SK-N-SH treated with all-trans-retinoic acid at 6 μM for 48 hours (cell line): ENCODE measurements around the gene MUC21.
"Not testable (repeated sequence)": the region's sequence is repeated elsewhere in the genome, so short reads cannot be mapped to it uniquely, and the experiment has no call there.

Source experiments
- ARNTL ChIP-seq: fragments of 450-650 bp; formaldehyde crosslinking; IDR thresholded peaks from 2 replicates; pipeline ENCODE4 v1.5.0; 2020; ENCODE audit warnings: low read depth, mild to moderate bottlenecking, moderate library complexity, borderline replicate concordance
- BACH2 ChIP-seq: fragments of 250-450 bp; sonication (Bioruptor Pico); IDR thresholded peaks from 2 replicates; pipeline ENCODE4 v1.9.0; 2021; ENCODE audit warnings: mild to moderate bottlenecking, borderline replicate concordance
- CSDC2 ChIP-seq: fragments of 250-450 bp; sonication (Bioruptor Pico); IDR thresholded peaks from 2 replicates; pipeline ENCODE4 v1.5.0; 2020; ENCODE audit warnings: mild to moderate bottlenecking, moderate library complexity
- ISL1 ChIP-seq: fragments of 250-450 bp; sonication (Bioruptor Pico); IDR thresholded peaks from 2 replicates; pipeline ENCODE4 v2.1.2; 2022; ENCODE audit warnings: mild to moderate bottlenecking, moderate library complexity
- RARB ChIP-seq: fragments of 250-450 bp; sonication (Bioruptor Pico); IDR thresholded peaks from 2 replicates; pipeline ENCODE4 v1.8.0; 2021; ENCODE audit warnings: mild to moderate bottlenecking, moderate library complexity
- SNAI2 ChIP-seq: fragments of 250-450 bp; sonication (Bioruptor Pico); IDR thresholded peaks from 2 replicates; pipeline ENCODE4 v1.5.0; 2020; ENCODE audit warnings: mild to moderate bottlenecking, moderate library complexity
- TCF4 ChIP-seq: fragments of 250-450 bp; sonication (Bioruptor Pico); IDR thresholded peaks from 2 replicates; pipeline ENCODE4 v1.8.0; 2021; ENCODE audit warnings: mild to moderate bottlenecking, moderate library complexity, borderline replicate concordance
- ZC3H10 ChIP-seq: fragments of 250-450 bp; sonication (Bioruptor Pico); IDR thresholded peaks from 2 replicates; pipeline ENCODE4 v1.5.1; 2021; ENCODE audit warnings: mild to moderate bottlenecking, moderate library complexity
- ZFP3 ChIP-seq: fragments of 250-450 bp; sonication (Bioruptor Pico); IDR thresholded peaks from 2 replicates; pipeline ENCODE4 v1.5.0; 2020; ENCODE audit warnings: mild to moderate bottlenecking, moderate library complexity
- ZFP30 ChIP-seq: fragments of 450-650 bp; formaldehyde crosslinking; IDR thresholded peaks from 2 replicates; pipeline ENCODE4 v1.5.0; 2022; ENCODE audit warnings: mild to moderate bottlenecking, moderate library complexity
- ZNF8 ChIP-seq: fragments of 450-650 bp; formaldehyde crosslinking; IDR thresholded peaks from 2 replicates; pipeline ENCODE4 v1.5.0; 2020; ENCODE audit warnings: mild to moderate bottlenecking, moderate library complexity
- TF ChIP-seq, protein P1 (sequence below): fragments of 250-450 bp; sonication (Bioruptor Pico); IDR thresholded peaks from 2 replicates; pipeline ENCODE4 v1.5.0; 2020; ENCODE audit warnings: mild to moderate bottlenecking, moderate library complexity
- TF ChIP-seq, protein P2 (sequence below): fragments of 250-450 bp; sonication (Bioruptor Pico); IDR thresholded peaks from 2 replicates; pipeline ENCODE4 v1.8.0; 2020; ENCODE audit warnings: mild to moderate bottlenecking, moderate library complexity, borderline replicate concordance
- TF ChIP-seq, protein P3 (sequence below): fragments of 250-450 bp; sonication (Bioruptor Pico); IDR thresholded peaks from 2 replicates; pipeline ENCODE4 v1.8.0; 2021; ENCODE audit warnings: low read depth, mild to moderate bottlenecking, moderate library complexity, borderline replicate concordance

DNA sequence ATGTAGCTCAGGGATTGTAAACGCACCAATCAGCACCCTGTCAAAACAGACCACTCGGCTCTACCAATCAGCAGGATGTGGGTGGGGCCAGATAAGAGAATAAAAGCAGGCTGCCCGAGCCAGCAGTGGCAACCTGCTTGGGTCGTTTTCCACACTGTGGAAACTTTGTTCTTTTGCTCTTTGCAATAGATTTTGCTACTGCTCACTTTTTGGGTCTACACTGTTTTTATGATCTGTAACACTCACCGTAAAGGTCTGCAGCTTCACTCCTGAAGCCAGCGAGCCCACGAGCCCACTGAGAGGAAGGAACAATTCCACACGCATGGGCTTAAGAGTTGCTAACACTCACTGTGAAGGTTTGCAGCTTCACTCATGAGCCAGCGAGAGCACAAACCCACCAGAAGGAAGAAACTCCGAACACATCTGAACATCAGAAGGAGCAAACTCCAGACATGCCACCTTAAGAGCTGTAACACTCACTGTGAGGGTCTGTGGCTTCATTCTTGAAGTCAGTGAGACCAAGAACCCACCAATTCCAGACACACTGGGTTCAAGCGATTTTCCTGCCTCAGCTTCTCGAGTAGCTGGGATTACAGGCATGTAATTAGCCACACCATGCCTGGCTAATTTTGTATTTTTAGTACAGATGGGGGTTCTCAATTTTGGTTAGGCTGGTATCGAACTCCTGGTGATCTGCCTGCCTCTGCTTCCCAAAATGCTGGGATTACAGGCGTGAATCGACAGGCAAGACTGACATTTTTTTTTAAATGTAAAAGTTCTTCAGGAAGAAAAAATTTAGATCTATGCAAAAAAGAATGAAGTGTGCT lies 38.4 kb downstream of the MUC21 start:
- TF ChIP-seq ZC3H10 (CRISPR knock-in tag); TCF4 (CRISPR knock-in tag); ARNTL; CSDC2; SNAI2 (CRISPR knock-in tag); RARB (CRISPR knock-in tag); ZFP3 (CRISPR knock-in tag); ISL1 (CRISPR knock-in tag); ZNF8; ZFP30 (CRISPR knock-in tag); BACH2 (CRISPR knock-in tag): not testable (repeated sequence)
- TF ChIP-seq, protein P1, sequence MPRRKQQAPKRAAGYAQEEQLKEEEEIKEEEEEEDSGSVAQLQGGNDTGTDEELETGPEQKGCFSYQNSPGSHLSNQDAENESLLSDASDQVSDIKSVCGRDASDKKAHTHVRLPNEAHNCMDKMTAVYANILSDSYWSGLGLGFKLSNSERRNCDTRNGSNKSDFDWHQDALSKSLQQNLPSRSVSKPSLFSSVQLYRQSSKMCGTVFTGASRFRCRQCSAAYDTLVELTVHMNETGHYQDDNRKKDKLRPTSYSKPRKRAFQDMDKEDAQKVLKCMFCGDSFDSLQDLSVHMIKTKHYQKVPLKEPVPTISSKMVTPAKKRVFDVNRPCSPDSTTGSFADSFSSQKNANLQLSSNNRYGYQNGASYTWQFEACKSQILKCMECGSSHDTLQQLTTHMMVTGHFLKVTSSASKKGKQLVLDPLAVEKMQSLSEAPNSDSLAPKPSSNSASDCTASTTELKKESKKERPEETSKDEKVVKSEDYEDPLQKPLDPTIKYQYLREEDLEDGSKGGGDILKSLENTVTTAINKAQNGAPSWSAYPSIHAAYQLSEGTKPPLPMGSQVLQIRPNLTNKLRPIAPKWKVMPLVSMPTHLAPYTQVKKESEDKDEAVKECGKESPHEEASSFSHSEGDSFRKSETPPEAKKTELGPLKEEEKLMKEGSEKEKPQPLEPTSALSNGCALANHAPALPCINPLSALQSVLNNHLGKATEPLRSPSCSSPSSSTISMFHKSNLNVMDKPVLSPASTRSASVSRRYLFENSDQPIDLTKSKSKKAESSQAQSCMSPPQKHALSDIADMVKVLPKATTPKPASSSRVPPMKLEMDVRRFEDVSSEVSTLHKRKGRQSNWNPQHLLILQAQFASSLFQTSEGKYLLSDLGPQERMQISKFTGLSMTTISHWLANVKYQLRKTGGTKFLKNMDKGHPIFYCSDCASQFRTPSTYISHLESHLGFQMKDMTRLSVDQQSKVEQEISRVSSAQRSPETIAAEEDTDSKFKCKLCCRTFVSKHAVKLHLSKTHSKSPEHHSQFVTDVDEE (CRISPR knock-in tag) = not testable (repeated sequence)
- TF ChIP-seq, protein P2, sequence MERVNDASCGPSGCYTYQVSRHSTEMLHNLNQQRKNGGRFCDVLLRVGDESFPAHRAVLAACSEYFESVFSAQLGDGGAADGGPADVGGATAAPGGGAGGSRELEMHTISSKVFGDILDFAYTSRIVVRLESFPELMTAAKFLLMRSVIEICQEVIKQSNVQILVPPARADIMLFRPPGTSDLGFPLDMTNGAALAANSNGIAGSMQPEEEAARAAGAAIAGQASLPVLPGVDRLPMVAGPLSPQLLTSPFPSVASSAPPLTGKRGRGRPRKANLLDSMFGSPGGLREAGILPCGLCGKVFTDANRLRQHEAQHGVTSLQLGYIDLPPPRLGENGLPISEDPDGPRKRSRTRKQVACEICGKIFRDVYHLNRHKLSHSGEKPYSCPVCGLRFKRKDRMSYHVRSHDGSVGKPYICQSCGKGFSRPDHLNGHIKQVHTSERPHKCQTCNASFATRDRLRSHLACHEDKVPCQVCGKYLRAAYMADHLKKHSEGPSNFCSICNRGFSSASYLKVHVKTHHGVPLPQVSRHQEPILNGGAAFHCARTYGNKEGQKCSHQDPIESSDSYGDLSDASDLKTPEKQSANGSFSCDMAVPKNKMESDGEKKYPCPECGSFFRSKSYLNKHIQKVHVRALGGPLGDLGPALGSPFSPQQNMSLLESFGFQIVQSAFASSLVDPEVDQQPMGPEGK = not testable (repeated sequence)
- TF ChIP-seq, protein P3, sequence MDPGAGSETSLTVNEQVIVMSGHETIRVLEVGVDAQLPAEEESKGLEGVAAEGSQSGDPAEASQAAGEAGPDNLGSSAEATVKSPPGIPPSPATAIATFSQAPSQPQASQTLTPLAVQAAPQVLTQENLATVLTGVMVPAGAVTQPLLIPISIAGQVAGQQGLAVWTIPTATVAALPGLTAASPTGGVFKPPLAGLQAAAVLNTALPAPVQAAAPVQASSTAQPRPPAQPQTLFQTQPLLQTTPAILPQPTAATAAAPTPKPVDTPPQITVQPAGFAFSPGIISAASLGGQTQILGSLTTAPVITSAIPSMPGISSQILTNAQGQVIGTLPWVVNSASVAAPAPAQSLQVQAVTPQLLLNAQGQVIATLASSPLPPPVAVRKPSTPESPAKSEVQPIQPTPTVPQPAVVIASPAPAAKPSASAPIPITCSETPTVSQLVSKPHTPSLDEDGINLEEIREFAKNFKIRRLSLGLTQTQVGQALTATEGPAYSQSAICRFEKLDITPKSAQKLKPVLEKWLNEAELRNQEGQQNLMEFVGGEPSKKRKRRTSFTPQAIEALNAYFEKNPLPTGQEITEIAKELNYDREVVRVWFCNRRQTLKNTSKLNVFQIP (CRISPR knock-in tag) = not testable (repeated sequence)
